ENCODE measurements around the gene TNRC18. TPM values are rescaled to one million over a fixed set of nuclear protein-coding genes. Genes with fewer than 3 reads are reported as not detected.
"Not testable (repeated sequence)": the region's sequence is repeated elsewhere in the genome, so short reads cannot be mapped to it uniquely, and the experiment has no call there.

The TNRC18 gene
- total and polyA plus RNA-seq, 12 donors: 10.1 to 42.3 (median 30.3) TPM

GRCh38 chr7:5320802-5321396, 102.7 kb downstream of the TNRC18 start:
- Histone ChIP-seq H3K4me3 (no peak overlapping the region), H3K27ac (no peak overlapping the region), H3K36me3 (peaks cover 0 to 98% (median 49%) of the 10 kb centered on the region in 9 donors), H3K27me3 (no peaks in the 10 kb centered on the region), H3K4me1 (no peaks in the 10 kb centered on the region), H3K9me3 (peaks cover 0 to 19% (median 11%) of the 10 kb centered on the region in 11 donors)
- DNase-seq (no peak), ATAC-seq (peak in 1 of 8 donors; percentile 35)
- WGBS, 2 donors: 96 to 97% methylated on average over 33 of the region's 33 CpGs
- TF ChIP-seq CTCF (IDR thresholded peaks at IDR 0.05): no peak
- intact Hi-C loops (cut with DNase I): no loop called here

- 96 to 98% methylated on average over 13 of the region's 13 CpGs for WGBS, 2 donors
- Histone ChIP-seq H3K36me3 (peaks cover 0 to 98% (median 54%) of the 10 kb centered on the region in 9 donors), H3K9me3 (peaks cover 0 to 19% (median 11%) of the 10 kb centered on the region in 11 donors), H3K4me1 (no peaks in the 10 kb centered on the region), H3K27ac (no peak overlapping the region), H3K27me3 (no peaks in the 10 kb centered on the region), H3K4me3 (no peak overlapping the region)
- ATAC-seq: no peak
- intact Hi-C loops (cut with DNase I): no loop called here
- no peak for DNase-seq
- no peak for TF ChIP-seq CTCF (IDR thresholded peaks at IDR 0.05)
Observed at GRCh38 chr7:5320391-5320790, 103.2 kb downstream of the TNRC18 start.

GRCh38 chr7:5318613-5319012, 105.0 kb downstream of the TNRC18 start:
- 97 to 98% methylated on average over 5 of the region's 5 CpGs for WGBS, 2 donors
- Histone ChIP-seq H3K9me3 (peaks cover 0 to 19% (median 11%) of the 10 kb centered on the region in 11 donors), H3K36me3 (peaks cover 0 to 98% (median 47%) of the 10 kb centered on the region in 9 donors)
- H3K4me1 ChIP-seq; DNase-seq; intact Hi-C loops (cut with DNase I); H3K4me3 ChIP-seq; ATAC-seq; H3K27ac ChIP-seq; H3K27me3 ChIP-seq: not testable (repeated sequence)

- no peak for ATAC-seq
- Histone ChIP-seq H3K36me3 (peaks cover 0 to 95% (median 53%) of the 10 kb centered on the region in 9 donors), H3K9me3 (peaks cover 0 to 19% (median 11%) of the 10 kb centered on the region in 11 donors), H3K4me3 (no peak overlapping the region), H3K27me3 (no peaks in the 10 kb centered on the region), H3K4me1 (no peaks in the 10 kb centered on the region), H3K27ac (no peak overlapping the region)
- no peak for DNase-seq
- intact Hi-C loops (cut with DNase I): no loop called here
- 95 to 98% methylated on average over 14 of the region's 14 CpGs for WGBS, 2 donors
- no peak for TF ChIP-seq CTCF (IDR thresholded peaks at IDR 0.05)
Observed at GRCh38 chr7:5315761-5316160, 107.9 kb downstream of the TNRC18 start.

- peak in 2 of 8 donors; percentile 9 to 23 for ATAC-seq
- no peak overlapping the region for H3K4me3 ChIP-seq
- intact Hi-C loops (cut with DNase I): no loop called here
- no peak for TF ChIP-seq CTCF (IDR thresholded peaks at IDR 0.05)
- H3K27ac ChIP-seq: no peak overlapping the region
- peaks cover 0 to 19% (median 11%) of the 10 kb centered on the region in 11 donors for H3K9me3 ChIP-seq
- H3K4me1 ChIP-seq: no peaks in the 10 kb centered on the region
- no peaks in the 10 kb centered on the region for H3K27me3 ChIP-seq
- H3K36me3 ChIP-seq: peaks cover 0 to 95% (median 47%) of the 10 kb centered on the region in 9 donors
- no peak for DNase-seq
- WGBS, 2 donors: 91 to 94% methylated on average over 17 to 19 of the region's 19 CpGs
Observed at GRCh38 chr7:5314864-5315263, 108.8 kb downstream of the TNRC18 start.

GRCh38 chr7:5313076-5313885, 110.4 kb downstream of the TNRC18 start:
- H3K36me3 ChIP-seq: peaks cover 0 to 94% (median 34%) of the 10 kb centered on the region in 9 donors
- H3K27ac ChIP-seq: not testable (repeated sequence)

More at GRCh38 chr7:5313076-5313885, 110.4 kb downstream of the TNRC18 start:
- H3K4me1 ChIP-seq; ATAC-seq; intact Hi-C loops (cut with DNase I); H3K4me3 ChIP-seq; DNase-seq; H3K9me3 ChIP-seq; H3K27me3 ChIP-seq: not testable (repeated sequence)
- 77 to 82% methylated on average over 43 to 47 of the region's 48 CpGs for WGBS, 2 donors
